Smooth muscle cell (in vitro differentiated cells): Measurements from ENCODE around the gene SLC16A3. TPM values are rescaled to one million over a fixed set of nuclear protein-coding genes. Genes with fewer than 3 reads are reported as not detected.

Experiments
- DNase-seq: peaks from one replicate; lab custom pipeline; 2025; ENCODE audit not compliant: unreplicated experiment; lab: John Stamatoyannopoulos, UW
- H2AFZ ChIP-seq: fragments of 200-600 bp; sonication (generic); 2 replicates; pipeline ENCODE4 v1.6.0; 2016; ENCODE audit warnings: antibody characterized with exemption, low read depth, mild to moderate bottlenecking
- H3F3A ChIP-seq: fragments of 200-600 bp; sonication (generic); 2 replicates; pipeline ENCODE4 v1.6.0; 2017; ENCODE audit warnings: antibody characterized with exemption, low read depth
- H3K27ac ChIP-seq: fragments of 200-600 bp; sonication (generic); 2 replicates; pipeline ENCODE4 v1.5.1; 2016; ENCODE audit warnings: low read depth, mild to moderate bottlenecking
- H3K27me3 ChIP-seq: fragments of 200-600 bp; sonication (generic); 2 replicates; pipeline ENCODE4 v1.6.1; 2016; ENCODE audit warnings: low read depth, mild to moderate bottlenecking
- H3K36me3 ChIP-seq: fragments of 200-600 bp; sonication (generic); 2 replicates; pipeline ENCODE4 v1.5.1; 2016; ENCODE audit warnings: low read depth
- H3K4me1 ChIP-seq: fragments of 200-600 bp; sonication (generic); 2 replicates; pipeline ENCODE4 v1.5.1; 2016; ENCODE audit warnings: low read depth
- H3K4me2 ChIP-seq: fragments of 200-600 bp; sonication (generic); 2 replicates; pipeline ENCODE4 v1.6.0; 2016; ENCODE audit warnings: mild to moderate bottlenecking
- H3K4me3 ChIP-seq: fragments of 200-600 bp; sonication (generic); 2 replicates; pipeline ENCODE4 v1.5.1; 2016; ENCODE audit warnings: mild to moderate bottlenecking
- H3K79me2 ChIP-seq: fragments of 200-600 bp; sonication (generic); 2 replicates; pipeline ENCODE4 v1.6.0; 2016; ENCODE audit warnings: low read depth, mild to moderate bottlenecking
- H3K9ac ChIP-seq: fragments of 200-600 bp; sonication (generic); 2 replicates; pipeline ENCODE4 v1.6.0; 2016; ENCODE audit warnings: low read depth
- H3K9me3 ChIP-seq: fragments of 200-600 bp; sonication (generic); replicated peaks from 2 replicates; pipeline ENCODE4 v1.5.1; 2016; ENCODE audit warnings: low read depth
- H4K20me1 ChIP-seq: fragments of 200-600 bp; sonication (generic); 2 replicates; pipeline ENCODE4 v1.6.0; 2016; ENCODE audit warnings: low read depth
- WGBS: methylation state at CpG from one replicate; pipeline ENCODE4 v1.1.7; 2016; ENCODE audit warnings: low lambda C conversion rate; 5-methylcytosine and 5-hydroxymethylcytosine counted together
- polyA plus RNA-seq: library from polyadenylated mRNA; unstranded; fragments of >200 nt; fragmentation: Nextera tagmentation; extraction: Ambion mirVana; gene quantifications from 2 replicates; pipeline ENCODE4 v1.2.1, GENCODE V29; 2016
- total RNA-seq: library from RNA; depleted of rRNA; stranded (reverse); fragments of >200 nt; gene quantifications from 2 replicates; pipeline ENCODE4 v1.2.3, GENCODE V29; 2014
- TF ChIP-seq, protein P1 (sequence below): fragments of 200-600 bp; sonication (generic); IDR thresholded peaks from 2 replicates; pipeline ENCODE4 v1.5.1; 2017; ENCODE audit warnings: borderline replicate concordance, mild to moderate bottlenecking, antibody characterized with exemption; ENCODE audit not compliant: insufficient read depth, poor library complexity, severe bottlenecking

SLC16A3 gene
- total and polyA plus RNA-seq, 2 experiments from 2014 or later = 83.3 to 180 TPM

DNA sequence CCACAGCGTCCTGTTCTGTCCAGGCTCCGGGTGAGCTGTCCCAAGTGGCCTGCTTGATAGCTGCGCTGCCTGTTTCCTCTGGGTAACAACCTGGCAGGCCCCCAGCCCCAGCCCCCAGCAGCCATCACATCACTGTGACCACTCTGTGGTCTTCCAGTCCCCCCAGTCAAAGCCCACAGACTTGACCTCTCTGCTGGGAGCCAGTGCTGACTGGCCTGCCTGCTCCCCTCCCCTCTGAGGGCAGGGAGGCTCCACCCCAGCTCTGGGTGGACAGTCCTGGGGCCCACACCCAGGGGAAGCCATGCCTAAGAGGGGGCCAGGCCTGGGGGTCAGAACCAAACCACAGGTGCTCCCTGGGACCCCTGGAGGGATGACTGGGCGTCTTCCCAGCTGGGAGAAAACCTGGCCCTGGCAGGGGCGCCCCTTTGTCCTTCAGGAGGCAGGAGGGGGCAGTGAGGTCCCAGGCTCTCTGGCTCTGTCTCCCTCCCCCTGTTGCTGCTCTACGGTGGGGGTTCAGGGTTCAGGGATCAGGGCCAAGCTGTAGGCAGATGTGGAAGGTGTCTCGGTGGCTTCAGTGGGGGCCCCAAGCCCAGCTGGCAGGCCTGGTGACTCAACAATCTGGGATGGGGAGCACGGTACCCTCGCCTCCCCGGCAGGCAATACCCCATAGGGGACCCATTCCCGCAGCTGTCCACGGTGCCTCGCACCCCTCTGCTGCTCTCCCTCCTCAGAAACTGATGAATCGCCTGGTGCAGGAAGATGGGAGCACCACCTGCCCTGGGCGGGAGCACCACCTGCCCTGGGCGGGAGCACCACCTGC lies 1.8 kb upstream of the SLC16A3 start:
- Histone ChIP-seq H3K9me3 (no peaks in the 10 kb centered on the region), H3K79me2 (peaks cover 31% of the 10 kb centered on the region), H4K20me1 (peaks cover 31% of the 10 kb centered on the region), H2AFZ (no peak overlapping the region), H3K4me3 (no peak overlapping the region), H3K4me2 (no peak overlapping the region), H3K36me3 (no peaks in the 10 kb centered on the region), H3K9ac (no peak overlapping the region), H3F3A (no peaks in the 10 kb centered on the region), H3K27ac (no peak overlapping the region), H3K27me3 (no peaks in the 10 kb centered on the region), H3K4me1 (peaks cover 12% of the 10 kb centered on the region)
- DNase-seq = no peak
- 91% methylated on average over 16 of the region's 16 CpGs for WGBS
- TF ChIP-seq, protein P1, sequence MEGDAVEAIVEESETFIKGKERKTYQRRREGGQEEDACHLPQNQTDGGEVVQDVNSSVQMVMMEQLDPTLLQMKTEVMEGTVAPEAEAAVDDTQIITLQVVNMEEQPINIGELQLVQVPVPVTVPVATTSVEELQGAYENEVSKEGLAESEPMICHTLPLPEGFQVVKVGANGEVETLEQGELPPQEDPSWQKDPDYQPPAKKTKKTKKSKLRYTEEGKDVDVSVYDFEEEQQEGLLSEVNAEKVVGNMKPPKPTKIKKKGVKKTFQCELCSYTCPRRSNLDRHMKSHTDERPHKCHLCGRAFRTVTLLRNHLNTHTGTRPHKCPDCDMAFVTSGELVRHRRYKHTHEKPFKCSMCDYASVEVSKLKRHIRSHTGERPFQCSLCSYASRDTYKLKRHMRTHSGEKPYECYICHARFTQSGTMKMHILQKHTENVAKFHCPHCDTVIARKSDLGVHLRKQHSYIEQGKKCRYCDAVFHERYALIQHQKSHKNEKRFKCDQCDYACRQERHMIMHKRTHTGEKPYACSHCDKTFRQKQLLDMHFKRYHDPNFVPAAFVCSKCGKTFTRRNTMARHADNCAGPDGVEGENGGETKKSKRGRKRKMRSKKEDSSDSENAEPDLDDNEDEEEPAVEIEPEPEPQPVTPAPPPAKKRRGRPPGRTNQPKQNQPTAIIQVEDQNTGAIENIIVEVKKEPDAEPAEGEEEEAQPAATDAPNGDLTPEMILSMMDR = no peak

GRCh38 chr17:82227629-82228277 lies 1.1 kb upstream of the SLC16A3 start:
- Histone ChIP-seq H3K4me1 (peaks cover 17% of the 10 kb centered on the region), H3K27me3 (no peaks in the 10 kb centered on the region), H3K79me2 (peaks cover 39% of the 10 kb centered on the region), H3K4me2 (peak overlapping the region; percentile 88), H3K9me3 (no peaks in the 10 kb centered on the region), H3K36me3 (no peaks in the 10 kb centered on the region), H4K20me1 (peaks cover 38% of the 10 kb centered on the region), H2AFZ (peak overlapping the region; percentile 48), H3K27ac (peak overlapping the region; percentile 74), H3F3A (no peaks in the 10 kb centered on the region), H3K4me3 (peak overlapping the region; percentile 79), H3K9ac (peak overlapping the region; percentile 81)
- 84% methylated on average over 18 of the region's 18 CpGs for WGBS
- no peak for DNase-seq
- TF ChIP-seq, protein P1 = no peak

DNA sequence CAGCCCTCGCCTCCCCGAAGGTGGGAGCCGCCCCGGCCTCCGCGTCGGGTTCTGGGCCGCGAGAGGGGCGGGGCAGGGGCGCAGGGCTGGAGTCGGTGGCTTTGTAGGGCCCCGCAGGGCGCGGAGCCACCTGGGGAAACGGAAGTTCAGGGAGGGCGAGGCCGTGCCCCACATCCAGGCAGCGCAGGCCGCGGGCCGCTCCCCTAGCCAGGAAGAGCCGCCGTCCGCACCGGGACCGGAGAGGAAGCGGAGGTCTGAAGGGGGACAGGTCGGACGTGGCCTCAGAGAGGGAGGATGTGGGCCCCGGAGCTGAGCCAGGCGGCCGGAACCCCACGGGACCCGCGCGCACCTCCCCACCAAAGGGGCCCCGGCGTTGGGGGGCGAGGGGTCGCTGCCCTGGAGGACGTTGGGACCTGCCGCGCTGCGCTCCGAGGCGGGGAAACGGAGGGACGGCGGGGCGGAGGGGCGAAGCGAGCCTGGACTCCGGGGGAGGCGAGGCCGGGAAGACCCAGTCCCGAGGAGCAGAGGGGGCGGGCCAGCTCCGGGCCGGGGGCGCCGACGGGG lies 482 bp upstream of the SLC16A3 start:
- Histone ChIP-seq H3F3A (no peaks in the 10 kb centered on the region), H3K4me3 (peak overlapping the region; percentile 79), H3K27ac (peak overlapping the region; percentile 74), H3K9ac (peak overlapping the region; percentile 81), H3K36me3 (no peaks in the 10 kb centered on the region), H3K27me3 (no peaks in the 10 kb centered on the region), H3K79me2 (peaks cover 45% of the 10 kb centered on the region), H3K9me3 (no peaks in the 10 kb centered on the region), H3K4me2 (peak overlapping the region; percentile 88), H2AFZ (peak overlapping the region; percentile 48), H4K20me1 (peaks cover 44% of the 10 kb centered on the region), H3K4me1 (peaks cover 17% of the 10 kb centered on the region)
- 17% methylated on average over 32 of the region's 63 CpGs for WGBS
- TF ChIP-seq, protein P1 = no peak
- DNase-seq = no peak
